ENCODE results near the gene SLC5A5.
"Not testable (repeated sequence)": the region's sequence is repeated elsewhere in the genome, so short reads cannot be mapped to it uniquely, and the experiment has no call there.

Gene SLC5A5

GRCh38 chr19:17872251-17873001 is 681 bp downstream of the SLC5A5 start:
- DNase-seq: no peak

GRCh38 chr19:17873786-17874757 is 2.3 kb downstream of the SLC5A5 start:
- DNase-seq: peak; percentile 31

DNA sequence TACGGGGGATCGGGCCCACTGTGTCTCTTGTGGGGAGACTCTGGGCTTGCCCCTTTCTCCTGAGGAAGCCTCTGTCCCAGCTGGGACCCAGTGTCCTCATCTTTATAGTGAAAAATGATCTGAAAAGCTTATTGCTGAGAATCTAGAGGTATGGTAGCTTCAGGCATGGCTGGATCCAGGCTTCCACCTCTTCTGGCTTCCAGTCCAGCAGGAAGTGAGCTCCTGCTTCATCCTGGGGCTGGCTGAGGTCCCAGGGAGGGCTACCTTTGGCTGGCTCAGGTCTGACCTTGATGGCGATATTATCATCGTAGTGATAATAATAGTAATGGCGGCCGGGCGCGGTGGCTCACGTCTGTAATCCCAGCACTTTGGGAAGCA is 3.0 kb downstream of the SLC5A5 start:
- DNase-seq: no peak

DNA sequence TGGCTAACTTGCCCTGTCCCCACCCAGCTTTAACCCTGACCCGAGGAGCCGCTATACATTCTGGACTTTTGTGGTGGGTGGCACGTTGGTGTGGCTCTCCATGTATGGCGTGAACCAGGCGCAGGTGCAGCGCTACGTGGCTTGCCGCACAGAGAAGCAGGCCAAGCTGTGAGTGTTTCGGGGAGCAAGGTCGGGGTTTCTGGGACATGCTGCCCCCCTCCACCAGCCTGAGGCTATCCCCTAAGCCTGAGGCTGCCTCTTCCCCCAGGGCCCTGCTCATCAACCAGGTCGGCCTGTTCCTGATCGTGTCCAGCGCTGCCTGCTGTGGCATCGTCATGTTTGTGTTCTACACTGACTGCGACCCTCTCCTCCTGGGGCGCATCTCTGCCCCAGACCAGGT is 6.0 kb downstream of the SLC5A5 start:
- DNase-seq: no peak

DNA sequence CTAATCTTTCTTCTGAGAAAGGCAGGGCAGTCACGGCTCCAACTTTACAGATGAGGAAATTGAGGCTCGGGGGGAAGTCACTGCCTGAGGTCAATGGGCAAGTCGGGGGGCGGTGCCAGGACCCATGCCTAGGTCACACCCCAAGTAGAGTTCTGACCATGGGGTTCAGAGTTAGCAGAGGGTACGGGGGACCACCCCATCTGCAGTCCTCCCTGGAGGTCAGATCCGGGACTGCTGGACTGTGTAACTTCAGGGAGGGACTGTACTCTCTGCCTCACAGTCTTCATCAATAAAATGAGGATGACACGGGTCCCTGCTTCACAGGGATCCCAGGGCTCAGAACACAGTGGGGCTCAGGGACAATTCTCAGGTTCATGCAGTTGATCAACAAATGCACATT is 7.7 kb downstream of the SLC5A5 start:
- DNase-seq: no peak

- DNase-seq: no peak
Measured at GRCh38 chr19:17881701-17882100, 10.0 kb downstream of the SLC5A5 start.

GRCh38 chr19:17883627-17884410 is 12.1 kb downstream of the SLC5A5 start:
- DNase-seq: no peak

DNA sequence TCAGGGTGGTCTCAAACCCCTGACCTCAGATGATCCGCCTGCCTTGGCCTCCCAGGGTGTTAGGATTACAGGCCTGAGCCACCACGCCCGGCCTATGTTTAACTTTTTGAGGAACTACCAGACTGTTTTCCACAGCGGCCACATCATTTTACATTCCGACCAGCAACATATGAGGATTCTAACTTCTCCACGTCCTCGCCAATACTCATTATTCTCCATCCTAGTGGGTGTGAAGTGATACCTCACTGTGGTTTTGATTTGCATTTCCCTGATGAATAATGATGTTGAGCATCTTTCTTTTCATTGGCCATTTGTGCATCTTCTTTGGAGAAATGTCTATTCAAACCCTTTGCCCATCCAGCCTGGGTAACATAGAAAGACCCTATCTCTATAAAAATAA is 14.8 kb downstream of the SLC5A5 start:
- DNase-seq: no peak

GRCh38 chr19:17887221-17887620 is 15.5 kb downstream of the SLC5A5 start:
- DNase-seq: not testable (repeated sequence)

GRCh38 chr19:17888260-17888659 is 16.5 kb downstream of the SLC5A5 start:
- DNase-seq: no peak

DNA sequence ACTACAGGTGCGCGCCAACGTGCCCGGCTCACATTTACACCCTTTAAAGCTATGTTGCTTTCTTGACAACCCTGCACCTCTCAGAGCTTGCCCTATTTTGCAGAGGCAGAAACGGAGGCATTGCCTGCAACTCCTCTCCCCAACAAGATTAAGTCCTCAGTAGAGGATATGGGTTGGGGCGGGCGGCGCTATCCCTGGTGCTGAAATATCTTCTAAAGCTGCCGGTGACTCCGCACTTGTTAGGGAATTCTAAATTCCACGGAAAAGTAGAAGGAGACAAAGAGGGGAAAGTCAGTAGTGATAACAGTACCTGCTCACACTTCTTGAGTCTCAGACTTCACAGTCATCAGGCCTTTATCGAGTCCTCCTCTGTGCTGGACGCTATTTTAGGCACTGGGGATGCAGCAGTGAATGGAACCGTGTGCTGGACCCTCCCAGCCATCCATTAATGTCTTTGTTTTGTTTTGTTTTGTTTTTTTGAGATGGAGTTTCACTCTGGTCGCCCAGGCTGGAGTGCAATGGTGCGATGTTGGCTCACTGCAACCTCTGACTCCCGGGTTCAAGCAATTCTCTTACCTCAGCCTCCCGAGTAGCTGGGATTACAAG is 18.0 kb downstream of the SLC5A5 start:
- no peak for DNase-seq

- no peak for DNase-seq
Measured at GRCh38 chr19:17893766-17894165, 22.0 kb downstream of the SLC5A5 start.

- DNase-seq: no peak
Measured at GRCh38 chr19:17902701-17903100, 31.0 kb downstream of the SLC5A5 start.

DNA sequence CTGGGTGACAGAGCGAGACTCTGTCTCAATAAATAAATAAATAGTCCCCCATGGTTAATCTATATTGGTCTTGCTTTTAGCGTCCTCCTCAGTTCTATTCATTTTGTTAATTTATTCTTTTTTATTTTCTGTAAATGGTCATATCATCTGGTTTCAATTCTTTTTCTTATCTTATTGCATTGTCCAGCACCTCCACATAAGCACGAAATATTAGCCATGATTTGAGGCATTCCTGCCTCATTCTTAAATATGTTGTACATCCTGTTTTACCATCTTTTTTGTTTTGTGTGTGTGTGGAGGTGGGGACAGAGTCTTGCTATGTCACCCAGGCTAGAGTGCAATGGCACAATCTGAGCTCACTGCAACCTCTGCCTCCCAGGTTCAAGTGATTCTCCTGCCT is 36.5 kb downstream of the SLC5A5 start:
- DNase-seq: no peak

DNA sequence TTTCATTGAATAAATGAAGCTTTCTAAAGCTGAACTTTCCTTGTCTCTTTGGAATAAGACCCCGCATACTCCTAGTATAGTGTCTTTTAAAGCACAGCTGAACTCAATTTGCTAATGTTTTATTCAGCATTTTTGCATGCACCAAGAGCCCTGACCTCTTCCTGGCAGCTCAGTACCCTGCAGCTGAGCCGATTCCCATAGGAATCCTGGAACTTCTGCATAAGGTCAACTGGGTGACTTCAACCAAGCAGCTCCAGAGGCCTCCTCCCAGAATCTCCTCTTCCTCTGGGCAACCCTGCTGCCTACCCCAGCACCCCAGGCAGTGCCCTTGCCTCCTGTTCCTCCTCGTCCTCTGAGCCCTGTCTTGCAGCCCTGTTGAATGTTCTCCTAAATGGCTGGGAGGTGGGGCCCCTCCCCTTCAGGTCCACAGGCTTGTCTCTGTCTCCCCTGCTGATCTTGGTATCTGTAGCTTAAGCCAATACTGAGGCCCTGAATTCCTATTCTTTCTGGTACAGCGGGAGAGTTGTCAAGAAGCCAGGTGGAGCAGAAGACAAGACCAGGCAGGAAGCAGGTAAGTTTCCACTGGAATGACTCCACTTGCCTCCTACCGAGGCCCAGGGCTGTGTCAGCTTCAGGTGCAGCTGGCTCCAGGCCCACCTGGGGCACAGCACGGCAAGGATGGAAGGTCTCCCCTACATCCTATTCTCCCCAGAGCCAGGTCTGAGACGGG is 37.4 kb downstream of the SLC5A5 start:
- DNase-seq: no peak

- DNase-seq: no peak
Measured at GRCh38 chr19:17910791-17911360, 39.1 kb downstream of the SLC5A5 start.

GRCh38 chr19:17915940-17916593 is 44.3 kb downstream of the SLC5A5 start:
- no peak for DNase-seq

DNA sequence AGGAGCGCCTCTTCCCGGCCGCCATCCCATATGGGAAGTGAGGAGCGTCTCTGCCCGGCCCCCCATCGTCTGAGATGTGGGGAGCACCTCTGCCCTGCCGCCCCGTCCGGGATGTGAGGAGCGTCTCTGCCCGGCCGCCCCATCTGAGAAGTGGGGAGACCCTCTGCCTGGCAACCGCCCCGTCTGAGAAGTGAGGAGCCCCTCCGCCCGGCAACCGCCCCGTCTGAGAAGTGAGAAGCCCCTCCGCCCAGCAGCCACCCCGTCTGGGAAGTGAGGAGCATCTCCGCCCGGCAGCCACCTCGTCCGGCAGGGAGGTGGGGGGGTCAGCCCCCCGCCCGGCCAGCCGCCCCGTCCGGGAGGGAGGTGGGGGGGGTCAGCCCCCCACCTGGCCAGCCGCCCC is 46.4 kb downstream of the SLC5A5 start:
- DNase-seq: not testable (repeated sequence)

DNA sequence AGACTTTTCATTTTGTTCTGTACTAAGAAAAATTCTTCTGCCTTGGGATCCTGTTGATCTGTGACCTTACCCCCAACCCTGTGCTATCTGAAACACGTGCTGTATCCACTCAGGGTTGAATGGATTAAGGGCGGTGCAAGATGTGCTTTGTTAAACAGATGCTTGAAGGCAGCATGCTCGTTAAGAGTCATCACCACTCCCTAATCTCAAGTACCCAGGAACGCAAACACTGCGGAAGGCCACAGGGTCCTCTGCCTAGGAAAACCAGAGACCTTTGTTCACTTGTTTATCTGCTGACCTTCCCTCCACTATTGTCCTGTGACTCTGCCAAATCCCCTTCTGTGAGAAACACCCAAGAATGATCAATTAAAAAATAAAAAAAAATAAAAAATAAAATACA is 47.4 kb downstream of the SLC5A5 start:
- not testable (repeated sequence) for DNase-seq

GRCh38 chr19:17920527-17920926 is 48.8 kb downstream of the SLC5A5 start:
- no peak for DNase-seq

GRCh38 chr19:17922138-17922537 is 50.4 kb downstream of the SLC5A5 start:
- DNase-seq: no peak
